ENCODE results near the gene MRPS9. TPM values are rescaled to one million over a fixed set of nuclear protein-coding genes. Genes with fewer than 3 reads are reported as not detected.

Gene MRPS9
- total and polyA plus RNA-seq, 9 of the 15 experiments (the other 6 are each of a cell fraction or from before 2014, with no cell fraction given): 46.2 to 143 (median 65.6) TPM

DNA sequence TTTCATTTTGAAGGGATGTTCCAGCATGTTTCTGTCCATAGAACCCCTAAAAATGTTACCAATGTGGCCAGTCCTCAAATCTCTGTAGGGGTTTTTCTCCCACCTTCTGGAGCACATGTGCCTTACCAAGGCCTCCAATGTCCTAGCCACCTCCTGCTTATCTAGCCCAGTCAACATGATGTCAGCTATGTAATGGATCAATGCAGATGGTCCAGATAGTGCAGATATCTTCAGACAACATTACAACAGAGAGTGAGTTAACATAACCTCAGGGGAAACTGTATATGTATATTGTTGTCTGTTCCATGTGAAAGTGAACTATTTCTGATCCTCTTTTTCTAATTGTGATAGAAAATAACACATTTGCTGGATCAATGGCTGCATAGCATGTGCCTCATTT, 92.7 kb downstream of the MRPS9 start:
- Histone ChIP-seq H3K9me1 (ENCODE audit: control insufficient read depth, insufficient read depth, low read length) (no peaks in the 10 kb centered on the region), H2AFZ (ENCODE audit: low read depth, low read length) (no peak overlapping the region), H3K9me3 (replicated peaks; ENCODE audit: control insufficient read depth, insufficient read depth, low read depth, low read length) (no peaks in the 10 kb centered on the region), H4K20me1 (replicated peaks; ENCODE audit: control insufficient read depth, insufficient read depth, low read length) (no peaks in the 10 kb centered on the region), H3K79me2 (ENCODE audit: control insufficient read depth, insufficient read depth, low read length) (no peaks in the 10 kb centered on the region), H3K9ac (ENCODE audit: insufficient read depth in 1 of 2, low read depth in 2 of 2, low read length in 2 of 2) (no peak overlapping the region), H3K4me2 (ENCODE audit: insufficient read depth, low read length) (no peak overlapping the region), H3K4me1 (replicated peaks in 1 of 2; ENCODE audit: control insufficient read depth in 2 of 2, insufficient read depth in 2 of 2, low read length in 2 of 2) (no peaks in the 10 kb centered on the region), H3K4me3 (no peak overlapping the region), H3K27ac (ENCODE audit: extremely low read depth, low read depth, low read length) (no peak overlapping the region), H3K36me3 (ENCODE audit: control insufficient read depth, insufficient read depth, low read length) (no peaks in the 10 kb centered on the region), H3K27me3 (ENCODE audit: control insufficient read depth in 2 of 2, insufficient read depth in 2 of 2, low read length in 2 of 2) (peaks cover 6 to 34% of the 10 kb centered on the region in 2 experiments; a peak in 4 of 5 replicates)
- CTCF ChIA-PET (ENCODE audit: low intra/inter-chr PET ratio): no interaction called here
- FAIRE-seq: no peak
- in situ Hi-C loops (cut with MboI): no loop called here
- TF ChIP-seq, protein P1, sequence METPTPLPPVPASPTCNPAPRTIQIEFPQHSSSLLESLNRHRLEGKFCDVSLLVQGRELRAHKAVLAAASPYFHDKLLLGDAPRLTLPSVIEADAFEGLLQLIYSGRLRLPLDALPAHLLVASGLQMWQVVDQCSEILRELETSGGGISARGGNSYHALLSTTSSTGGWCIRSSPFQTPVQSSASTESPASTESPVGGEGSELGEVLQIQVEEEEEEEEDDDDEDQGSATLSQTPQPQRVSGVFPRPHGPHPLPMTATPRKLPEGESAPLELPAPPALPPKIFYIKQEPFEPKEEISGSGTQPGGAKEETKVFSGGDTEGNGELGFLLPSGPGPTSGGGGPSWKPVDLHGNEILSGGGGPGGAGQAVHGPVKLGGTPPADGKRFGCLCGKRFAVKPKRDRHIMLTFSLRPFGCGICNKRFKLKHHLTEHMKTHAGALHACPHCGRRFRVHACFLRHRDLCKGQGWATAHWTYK (CRISPR knock-in tag; IDR thresholded peaks at IDR 0.05): no peak
- TF ChIP-seq, protein P2, sequence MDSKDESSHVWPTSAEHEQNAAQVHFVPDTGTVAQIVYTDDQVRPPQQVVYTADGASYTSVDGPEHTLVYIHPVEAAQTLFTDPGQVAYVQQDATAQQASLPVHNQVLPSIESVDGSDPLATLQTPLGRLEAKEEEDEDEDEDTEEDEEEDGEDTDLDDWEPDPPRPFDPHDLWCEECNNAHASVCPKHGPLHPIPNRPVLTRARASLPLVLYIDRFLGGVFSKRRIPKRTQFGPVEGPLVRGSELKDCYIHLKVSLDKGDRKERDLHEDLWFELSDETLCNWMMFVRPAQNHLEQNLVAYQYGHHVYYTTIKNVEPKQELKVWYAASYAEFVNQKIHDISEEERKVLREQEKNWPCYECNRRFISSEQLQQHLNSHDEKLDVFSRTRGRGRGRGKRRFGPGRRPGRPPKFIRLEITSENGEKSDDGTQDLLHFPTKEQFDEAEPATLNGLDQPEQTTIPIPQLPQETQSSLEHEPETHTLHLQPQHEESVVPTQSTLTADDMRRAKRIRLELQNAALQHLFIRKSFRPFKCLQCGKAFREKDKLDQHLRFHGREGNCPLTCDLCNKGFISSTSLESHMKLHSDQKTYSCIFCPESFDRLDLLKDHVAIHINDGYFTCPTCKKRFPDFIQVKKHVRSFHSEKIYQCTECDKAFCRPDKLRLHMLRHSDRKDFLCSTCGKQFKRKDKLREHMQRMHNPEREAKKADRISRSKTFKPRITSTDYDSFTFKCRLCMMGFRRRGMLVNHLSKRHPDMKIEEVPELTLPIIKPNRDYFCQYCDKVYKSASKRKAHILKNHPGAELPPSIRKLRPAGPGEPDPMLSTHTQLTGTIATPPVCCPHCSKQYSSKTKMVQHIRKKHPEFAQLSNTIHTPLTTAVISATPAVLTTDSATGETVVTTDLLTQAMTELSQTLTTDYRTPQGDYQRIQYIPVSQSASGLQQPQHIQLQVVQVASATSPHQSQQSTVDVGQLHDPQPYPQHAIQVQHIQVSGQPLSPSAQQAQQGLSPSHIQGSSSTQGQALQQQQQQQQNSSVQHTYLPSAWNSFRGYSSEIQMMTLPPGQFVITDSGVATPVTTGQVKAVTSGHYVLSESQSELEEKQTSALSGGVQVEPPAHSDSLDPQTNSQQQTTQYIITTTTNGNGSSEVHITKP (IDR thresholded peaks at IDR 0.05; ENCODE audit: partially characterized antibody): no peak
- no peak for TF ChIP-seq ELF4 (CRISPR knock-in tag; IDR thresholded peaks at IDR 0.05)
- TF ChIP-seq RBM17 (IDR thresholded peaks at IDR 0.05; ENCODE audit: borderline replicate concordance, low read depth, low read length): no peak
- no peak for TF ChIP-seq ZFX (CRISPR knock-in tag; IDR thresholded peaks at IDR 0.05)
- no peak for TF ChIP-seq ZNF77 (CRISPR knock-in tag; IDR thresholded peaks at IDR 0.05)
- TF ChIP-seq ZNF644 (tag; IDR thresholded peaks at IDR 0.05; ENCODE audit: low read depth): no peak
- TF ChIP-seq ZNF12 (CRISPR knock-in tag; IDR thresholded peaks at IDR 0.05): no peak
- no TSS peak for BruUV-seq (replicated peaks)
- POLR2A ChIA-PET: no interaction called here
- no peak for ATAC-seq
- DNase-seq (ENCODE audit: extremely low read depth in 1 of 4, low spot score in 3 of 4): no peak
- intact Hi-C loops (cut with micrococcal nuclease): no loop called here

Data from K562 (cell line).